Thyroid gland (tissue), 4 donors: ENCODE data around the gene ZBTB7A. TPM values are rescaled to one million over a fixed set of nuclear protein-coding genes. Genes with fewer than 3 reads are reported as not detected.

ENCODE experiments used
- DNase-seq, 2 donors: peaks; one replicate each; pipeline ENCODE4 v3.0.0-alpha.2; 2019
- H3K27ac ChIP-seq, 3 donors: fragments of 200-600 bp; sonication (generic); 1 replicate in 2 of 3; 2 replicates in 1 of 3; pipeline ENCODE4 v1.5.1; 2016 to 2019; ENCODE audit warnings: mild to moderate bottlenecking in 1 of 3, moderate library complexity in 1 of 3
- H3K27me3 ChIP-seq: fragments of 200-600 bp; sonication (generic); one replicate; pipeline ENCODE4 v1.5.1; 2019
- H3K36me3 ChIP-seq, 2 donors: fragments of 200-600 bp; sonication (generic); one replicate each; pipeline ENCODE4 v1.5.1; 2016 to 2019
- H3K4me1 ChIP-seq, 2 donors: fragments of 200-600 bp; sonication (generic); one replicate each; pipeline ENCODE4 v1.5.1; 2017 to 2019
- H3K4me3 ChIP-seq, 3 donors: fragments of 200-600 bp; sonication (generic); replicated peaks in 1 of 3; 1 replicate in 2 of 3; 2 replicates in 1 of 3; pipeline ENCODE4 v1.5.1; 2016; ENCODE audit warnings: mild to moderate bottlenecking in 1 of 3
- H3K9me3 ChIP-seq: fragments of 200-600 bp; sonication (generic); one replicate; pipeline ENCODE4 v1.5.1; 2017
- POLR2A ChIP-seq, 2 donors: fragments of 450-650 bp; IDR thresholded peaks; one replicate each; pipeline ENCODE4 v1.6.1; 2017; ENCODE audit warnings: antibody characterized with exemption in 2 of 2, mild to moderate bottlenecking in 2 of 2, moderate library complexity in 1 of 2
- WGBS, 2 donors: methylation state at CpG; one replicate each; pipeline ENCODE4 v1.1.5; 2017; 5-methylcytosine and 5-hydroxymethylcytosine counted together
- intact Hi-C: fragments of 100-400 bp; cut with DNase I; formaldehyde crosslinking; loops from one replicate; pipeline ENCODE4 v1.15.1; 2023
- total RNA-seq, 4 donors: library from RNA; depleted of rRNA; stranded (reverse); fragments of >200 nt; gene quantifications; one replicate each; pipeline ENCODE4 v1.2.3, GENCODE V29; 2016
- TF ChIP-seq, protein P1 (sequence below), 6 experiments: fragments of 200-600 bp in 3 of 6; fragments of 450-650 bp in 3 of 6; sonication (generic) in 3 of 6; IDR thresholded peaks; one replicate each; pipeline ENCODE4 v1.5.1; 2016 to 2019; ENCODE audit warnings: antibody characterized with exemption in 6 of 6, mild to moderate bottlenecking in 2 of 6, inconsistent platforms in 1 of 6, moderate library complexity in 1 of 6

The ZBTB7A gene
- total RNA-seq, 4 donors from 2014 or later, result 45.3 to 85.3 (median 54.9) TPM

GRCh38 chr19:4042064-4042730 lies 24.5 kb downstream of the ZBTB7A start:
- Histone ChIP-seq H3K4me3 (no peak overlapping the region), H3K9me3 (no peaks in the 10 kb centered on the region), H3K36me3 (peaks cover 9 to 13% of the 10 kb centered on the region in 2 donors), H3K27me3 (no peaks in the 10 kb centered on the region), H3K27ac (peak overlapping the region in 2 of 3 donors; percentile 49 to 68), H3K4me1 (peaks cover 7 to 8% of the 10 kb centered on the region in 2 donors)
- 23 to 100% methylated on average over 1 to 3 of the region's 14 CpGs for WGBS, 2 donors
- no peak for TF ChIP-seq POLR2A (IDR thresholded peaks at IDR 0.05)
- TF ChIP-seq, protein P1, sequence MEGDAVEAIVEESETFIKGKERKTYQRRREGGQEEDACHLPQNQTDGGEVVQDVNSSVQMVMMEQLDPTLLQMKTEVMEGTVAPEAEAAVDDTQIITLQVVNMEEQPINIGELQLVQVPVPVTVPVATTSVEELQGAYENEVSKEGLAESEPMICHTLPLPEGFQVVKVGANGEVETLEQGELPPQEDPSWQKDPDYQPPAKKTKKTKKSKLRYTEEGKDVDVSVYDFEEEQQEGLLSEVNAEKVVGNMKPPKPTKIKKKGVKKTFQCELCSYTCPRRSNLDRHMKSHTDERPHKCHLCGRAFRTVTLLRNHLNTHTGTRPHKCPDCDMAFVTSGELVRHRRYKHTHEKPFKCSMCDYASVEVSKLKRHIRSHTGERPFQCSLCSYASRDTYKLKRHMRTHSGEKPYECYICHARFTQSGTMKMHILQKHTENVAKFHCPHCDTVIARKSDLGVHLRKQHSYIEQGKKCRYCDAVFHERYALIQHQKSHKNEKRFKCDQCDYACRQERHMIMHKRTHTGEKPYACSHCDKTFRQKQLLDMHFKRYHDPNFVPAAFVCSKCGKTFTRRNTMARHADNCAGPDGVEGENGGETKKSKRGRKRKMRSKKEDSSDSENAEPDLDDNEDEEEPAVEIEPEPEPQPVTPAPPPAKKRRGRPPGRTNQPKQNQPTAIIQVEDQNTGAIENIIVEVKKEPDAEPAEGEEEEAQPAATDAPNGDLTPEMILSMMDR (IDR thresholded peaks at IDR 0.05), result no peak
- intact Hi-C loops, result no loop called here
- peak in 1 of 2 donors; percentile 27 for DNase-seq

DNA sequence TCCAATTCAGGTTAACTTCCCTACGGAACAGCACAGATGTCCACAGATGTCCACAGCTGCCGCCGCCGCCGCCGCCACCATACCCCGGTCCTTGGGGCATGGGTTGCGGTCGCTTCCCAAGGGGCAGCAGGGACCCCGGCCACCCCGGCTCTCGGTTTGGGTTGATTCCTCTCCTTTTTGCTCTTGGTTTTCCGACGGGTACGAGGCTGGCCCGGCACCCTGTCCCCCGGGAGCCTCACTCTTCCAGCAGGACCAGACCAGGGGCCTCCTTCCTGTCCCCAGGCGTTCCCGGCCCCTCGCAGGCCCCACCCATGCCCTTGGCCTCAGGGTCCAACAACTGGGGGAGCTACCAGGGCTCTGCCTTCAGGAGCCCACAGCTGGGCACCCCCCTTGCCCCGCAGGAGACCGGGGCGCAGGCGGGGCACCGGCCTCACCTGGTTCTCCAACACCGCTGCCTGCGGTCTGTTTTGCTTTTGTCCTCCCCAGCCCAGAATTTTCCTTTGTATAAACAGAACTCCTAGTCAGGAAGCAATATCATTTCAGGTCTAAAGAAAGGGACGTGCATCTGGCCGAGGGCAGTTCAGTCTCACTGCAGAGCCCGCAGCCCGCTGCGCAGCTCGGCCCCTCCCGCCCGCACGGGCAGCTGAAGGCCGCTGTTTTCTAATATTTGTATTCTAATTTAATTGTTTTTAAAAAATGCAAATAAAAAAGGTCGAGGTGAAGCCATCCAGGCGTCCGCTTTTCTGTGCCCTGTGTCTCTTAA lies 27.9 kb downstream of the ZBTB7A start:
- intact Hi-C loops, result no loop called here
- no peak for DNase-seq
- no peak overlapping the region for H3K4me3 ChIP-seq
- whole genome bisulfite sequencing, 2 donors, result 87 to 88% methylated on average over 37 to 40 of the region's 40 CpGs
- no peak for TF ChIP-seq POLR2A (IDR thresholded peaks at IDR 0.05)
- TF ChIP-seq, protein P1 (IDR thresholded peaks at IDR 0.05), result no peak
- H3K36me3 ChIP-seq, result peaks cover 14 to 19% of the 10 kb centered on the region in 2 donors
- H3K4me1 ChIP-seq, result peaks cover 7 to 8% of the 10 kb centered on the region in 2 donors
- H3K27me3 ChIP-seq, result no peaks in the 10 kb centered on the region
- H3K9me3 ChIP-seq, result no peaks in the 10 kb centered on the region
- H3K27ac ChIP-seq, result no peak overlapping the region

DNA sequence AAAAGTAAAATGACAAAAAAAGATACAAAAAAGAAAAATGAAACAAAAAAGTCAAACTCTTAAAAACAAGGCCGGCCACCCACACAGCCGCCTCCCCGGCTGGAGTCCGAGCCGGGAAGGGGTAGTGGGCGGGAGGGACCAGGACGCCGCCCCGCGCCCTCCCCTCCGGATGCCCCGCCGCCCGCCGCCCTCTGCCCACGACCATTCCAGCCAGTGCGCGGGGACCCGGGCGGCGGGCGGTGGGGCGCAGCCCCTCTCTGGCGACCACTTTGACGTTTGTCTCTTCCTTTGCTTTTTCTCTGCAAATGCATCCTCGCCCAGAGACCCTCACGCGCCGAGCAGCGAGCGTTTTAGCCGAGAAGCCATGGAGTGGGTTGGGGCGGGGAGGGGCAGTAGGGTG lies 28.6 kb downstream of the ZBTB7A start:
- Histone ChIP-seq H3K36me3 (peaks cover 14 to 27% of the 10 kb centered on the region in 2 donors), H3K4me3 (no peak overlapping the region), H3K27me3 (no peaks in the 10 kb centered on the region), H3K4me1 (peaks cover 7% of the 10 kb centered on the region in 2 donors), H3K9me3 (no peaks in the 10 kb centered on the region), H3K27ac (no peak overlapping the region)
- WGBS, 2 donors, result 89 to 93% methylated on average over 33 of the region's 33 CpGs
- intact Hi-C loops, result no loop called here
- no peak for DNase-seq
- no peak for TF ChIP-seq POLR2A (IDR thresholded peaks at IDR 0.05)
- TF ChIP-seq, protein P1 (IDR thresholded peaks at IDR 0.05), result no peak

DNA sequence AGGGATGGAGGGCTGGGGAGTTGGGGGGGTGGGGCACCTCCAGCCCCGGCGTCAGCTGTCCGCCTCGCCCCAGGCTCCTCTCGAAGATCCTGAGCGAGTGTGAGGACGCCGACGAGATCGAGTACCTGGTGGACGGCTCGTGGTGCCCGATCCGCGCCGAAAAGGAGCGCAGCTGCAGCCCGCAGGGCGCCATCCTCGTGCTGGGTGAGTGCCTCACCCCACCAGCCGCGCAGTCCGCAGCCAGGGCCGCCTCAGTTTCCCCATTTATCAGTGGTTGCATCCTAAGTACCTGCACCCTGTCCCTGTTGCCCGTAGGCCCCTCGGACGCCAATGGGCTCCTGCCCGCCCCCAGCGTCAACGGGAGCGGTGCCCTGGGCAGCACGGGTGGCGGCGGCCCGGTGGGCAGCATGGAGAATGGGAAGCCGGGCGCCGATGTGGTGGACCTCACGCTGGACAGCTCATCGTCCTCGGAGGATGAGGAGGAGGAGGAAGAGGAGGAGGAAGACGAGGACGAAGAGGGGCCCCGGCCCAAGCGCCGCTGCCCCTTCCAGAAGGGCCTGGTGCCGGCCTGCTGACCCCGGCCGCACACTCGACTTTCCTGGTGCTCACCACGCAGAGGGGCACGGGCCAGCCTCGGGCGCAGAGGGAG lies 29.3 kb downstream of the ZBTB7A start:
- 94 to 95% methylated on average over 41 to 44 of the region's 54 CpGs for WGBS, 2 donors

More for the DNA sequence above, 29.3 kb downstream of the ZBTB7A start:
- peaks cover under 1 to 2% of the 10 kb centered on the region in 2 donors for H3K4me1 ChIP-seq
- H3K9me3 ChIP-seq, result no peaks in the 10 kb centered on the region
- H3K36me3 ChIP-seq, result peaks cover 14 to 29% of the 10 kb centered on the region in 2 donors
- H3K27ac ChIP-seq, result no peak overlapping the region
- intact Hi-C loops, result no loop called here
- H3K4me3 ChIP-seq, result no peak overlapping the region
- no peak for DNase-seq
- H3K27me3 ChIP-seq, result no peaks in the 10 kb centered on the region
- no peak for TF ChIP-seq POLR2A (IDR thresholded peaks at IDR 0.05)
- TF ChIP-seq, protein P1 (IDR thresholded peaks at IDR 0.05), result no peak
